Endothelial cell of umbilical vein (primary cell): ENCODE results near the gene PI4KA. TPM values are rescaled to one million over a fixed set of nuclear protein-coding genes. Genes with fewer than 3 reads are reported as not detected.

Source experiments
- BruUV-seq: library from RNA; stranded (reverse); fragments of 400-500 nt; replicated peaks from 2 replicates; lab custom pipeline; 2021; lab: Mats Ljungman, UMichigan
- CTCF ChIA-PET: fragments of 300-600, 350-600 bp; sonication (Branson Sonifier 250); formaldehyde crosslinking; loops from one replicate; lab custom pipeline; 2021; ENCODE audit warnings: antibody characterized with exemption, inconsistent platforms; lab: Charles Lee
- POLR2A ChIA-PET: fragments of 300-600, 350-600 bp; sonication (Branson Sonifier 250); formaldehyde crosslinking; loops from one replicate; lab custom pipeline; 2021; ENCODE audit warnings: antibody characterized with exemption, inconsistent platforms; lab: Charles Lee
- DNase-seq: peaks from one replicate; pipeline ENCODE4 v3.0.0-alpha.2; 2011; ENCODE audit warnings: low read depth, low spot score
- FAIRE-seq: peaks from 2 replicates; lab custom pipeline; 2011; peaks lifted over from hg19 to GRCh38; lab: Jason Lieb, UNC
- H2AFZ ChIP-seq: 2 replicates; pipeline ENCODE4 v1.6.0; 2012; ENCODE audit warnings: low read depth, low read length, control low read depth, inconsistent platforms
- H3K27ac ChIP-seq: 2 replicates; pipeline ENCODE4 v1.5.1; 2011; ENCODE audit warnings: low read depth, mild to moderate bottlenecking, control low read depth, low read length, moderate library complexity; ENCODE audit not compliant: insufficient read depth
- H3K27me3 ChIP-seq, 2 experiments: 2 replicates each; pipeline versions ENCODE4 v1.6.0 to v1.6.1; 2011; ENCODE audit warnings: low read length in 2 of 2, mixed read lengths in 1 of 2; ENCODE audit not compliant: control insufficient read depth in 2 of 2, insufficient read depth in 2 of 2
- H3K36me3 ChIP-seq, 2 experiments: 2 replicates in 1 of 2; 3 replicates in 1 of 2; pipeline ENCODE4 v1.5.1; 2011; ENCODE audit warnings: low read length in 2 of 2, mild to moderate bottlenecking in 1 of 2, moderate library complexity in 1 of 2; ENCODE audit not compliant: control insufficient read depth in 2 of 2, insufficient read depth in 2 of 2; ENCODE audit errors: extremely low read depth in 1 of 2
- H3K4me1 ChIP-seq: 3 replicates; pipeline ENCODE4 v1.5.1; 2011; ENCODE audit warnings: mild to moderate bottlenecking, low read length; ENCODE audit not compliant: control insufficient read depth, insufficient read depth; ENCODE audit errors: extremely low read depth
- H3K4me2 ChIP-seq: 2 replicates; pipeline ENCODE4 v1.6.1; 2011; ENCODE audit warnings: low read length, control low read depth, mixed read lengths; ENCODE audit not compliant: insufficient read depth
- H3K4me3 ChIP-seq, 3 experiments: fragments of 200-600 bp in 1 of 3; sonication (generic), shearing (Covaris generic) in 1 of 3; replicated peaks in 1 of 3; 2 replicates each; pipeline ENCODE4 v1.5.1; 2011 to 2016; ENCODE audit warnings: control low read depth in 3 of 3, low read length in 3 of 3, mild to moderate bottlenecking in 2 of 3, inconsistent platforms in 1 of 3, low read depth in 1 of 3, moderate library complexity in 1 of 3; ENCODE audit not compliant: insufficient read depth in 1 of 3
- H3K79me2 ChIP-seq: 2 replicates; pipeline ENCODE4 v1.6.0; 2012; ENCODE audit warnings: low read length, inconsistent platforms; ENCODE audit not compliant: control insufficient read depth, insufficient read depth
- H3K9ac ChIP-seq: replicated peaks from 2 replicates; pipeline ENCODE3; 2011; ENCODE audit warnings: low read length, control low read depth; ENCODE audit not compliant: insufficient read depth; ENCODE audit errors: extremely low read depth
- H3K9me1 ChIP-seq: replicated peaks from 3 replicates; pipeline ENCODE4 v1.6.0; 2011; ENCODE audit warnings: mild to moderate bottlenecking, low read length; ENCODE audit not compliant: control insufficient read depth, insufficient read depth; ENCODE audit errors: extremely low read depth
- H3K9me3 ChIP-seq: replicated peaks from 2 replicates; pipeline ENCODE4 v1.5.1; 2012; ENCODE audit warnings: low read length, inconsistent platforms; ENCODE audit not compliant: control insufficient read depth, insufficient read depth
- H4K20me1 ChIP-seq: replicated peaks from 2 replicates; pipeline ENCODE3; 2011; ENCODE audit warnings: mild to moderate bottlenecking, low read length; ENCODE audit not compliant: control insufficient read depth, insufficient read depth; ENCODE audit errors: extremely low read depth
- EZH2 ChIP-seq: IDR thresholded peaks from 2 replicates; pipeline ENCODE4 v1.6.1; 2012; ENCODE audit warnings: borderline replicate concordance, low read depth, mild to moderate bottlenecking, moderate library complexity, low read length, inconsistent platforms; ENCODE audit not compliant: severe bottlenecking
- FOS ChIP-seq: IDR thresholded peaks from 2 replicates; pipeline ENCODE4 v1.6.1; 2011; ENCODE audit warnings: mild to moderate bottlenecking, low read length, moderate library complexity, borderline replicate concordance; ENCODE audit not compliant: insufficient read depth
- JUN ChIP-seq: IDR thresholded peaks from 2 replicates; pipeline ENCODE4 v1.6.1; 2011; ENCODE audit warnings: borderline replicate concordance, low read depth; ENCODE audit not compliant: insufficient read length, insufficient read depth
- MYC ChIP-seq: IDR thresholded peaks from one replicate; pipeline ENCODE4 v1.6.1; 2011; ENCODE audit warnings: mild to moderate bottlenecking, low read depth, low read length
- POLR2AphosphoS5 ChIP-seq: IDR thresholded peaks from 2 replicates; pipeline ENCODE4 v1.6.1; 2012; ENCODE audit warnings: low read depth, mild to moderate bottlenecking, control low read depth, low read length, moderate library complexity; ENCODE audit not compliant: insufficient read depth
- dilution Hi-C: fragments of 300-500 bp; cut with MboI; formaldehyde crosslinking; loops from one replicate; pipeline ENCODE4 v1.15.0; 2019; ENCODE audit warnings: low sequenced_read_pairs; ENCODE audit not compliant: extremely low pct_ligation_motif_present
- intact Hi-C: fragments of 100-400 bp; cut with micrococcal nuclease; formaldehyde crosslinking; loops from one replicate; pipeline ENCODE4 v1.10.0; 2022
- polyA plus RNA-seq, 4 experiments: library from polyadenylated mRNA; depleted of rRNA in 3 of 4; stranded (reverse) in 3 of 4; unstranded in 1 of 4; fragments of >200 nt; gene quantifications; 2 replicates each; pipeline versions ENCODE4 v1.2.1 to v1.2.3, GENCODE V29; 2011 to 2012; ENCODE audit warnings: missing spikeins in 1 of 4
- total RNA-seq: library from RNA; stranded (reverse); gene quantifications from 2 replicates; pipeline ENCODE4 v1.2.3, GENCODE V29; 2021

The PI4KA gene
- total and polyA plus RNA-seq, 2 donors (not counting 3 experiments of a cell fraction or from before 2014, with no cell fraction given) = 28.9 to 56.4 TPM

DNA sequence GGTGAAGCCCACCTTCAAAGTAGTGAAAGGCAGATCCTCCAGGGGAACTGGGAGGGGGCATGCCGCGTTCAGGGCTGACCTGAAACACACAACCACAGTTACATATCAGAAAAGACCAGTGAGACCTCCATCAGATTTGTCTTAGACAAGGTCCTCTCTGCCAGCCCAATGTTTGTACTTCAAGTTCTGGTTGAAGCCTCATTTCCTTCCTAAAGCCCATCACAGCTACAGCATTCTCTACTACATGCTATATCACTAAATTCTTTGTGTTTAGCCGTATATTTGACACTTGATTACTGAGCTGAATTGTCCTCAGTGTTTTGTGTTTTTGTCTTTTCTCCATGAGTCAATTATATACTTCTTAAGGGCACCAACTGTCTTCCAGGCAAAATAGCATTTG is 40.1 kb downstream of the PI4KA start:
- DNase-seq = no peak
- intact Hi-C loops = no loop called here
- no peak for FAIRE-seq
- no TSS peak for BruUV-seq
- dilution Hi-C loops = no loop called here
- POLR2A ChIA-PET = no interaction called here
- Histone ChIP-seq H3K4me2 (no peak overlapping the region), H3K27ac (no peak overlapping the region), H3K27me3 (no peaks in the 10 kb centered on the region), H3K79me2 (no peaks in the 10 kb centered on the region), H3K4me1 (no peaks in the 10 kb centered on the region), H3K4me3 (no peak overlapping the region), H4K20me1 (no peaks in the 10 kb centered on the region), H3K9ac (no peak overlapping the region), H2AFZ (no peak overlapping the region), H3K9me3 (no peaks in the 10 kb centered on the region), H3K9me1 (no peaks in the 10 kb centered on the region), H3K36me3 (peaks cover 0 to 6% of the 10 kb centered on the region in 2 experiments)
- CTCF ChIA-PET = no interaction called here
- TF ChIP-seq POLR2AphosphoS5 (no peak), FOS (no peak), JUN (no peak), EZH2 (no peak)

DNA sequence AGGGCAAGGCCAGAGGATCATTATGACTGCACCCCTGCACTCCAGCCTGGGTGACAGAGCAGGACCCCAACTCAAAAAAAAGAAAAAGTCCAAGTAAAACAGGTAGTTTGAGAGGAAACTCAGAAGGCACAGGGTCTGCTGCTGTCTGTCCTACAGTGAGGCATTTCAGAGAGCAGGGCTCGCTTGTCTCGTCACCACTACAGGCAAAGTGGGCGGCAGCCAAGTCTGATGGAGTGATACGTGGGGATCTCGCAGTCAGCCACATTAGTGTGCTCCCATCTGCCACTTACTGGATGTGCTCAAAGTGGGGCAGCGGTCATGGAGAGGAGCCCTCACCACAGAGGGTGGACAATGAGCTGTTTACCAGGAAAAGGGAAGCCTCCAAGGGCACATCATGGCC is 42.1 kb downstream of the PI4KA start:
- no peak overlapping the region for H2AFZ ChIP-seq
- intact Hi-C loops = no loop called here
- H3K9me1 ChIP-seq = no peaks in the 10 kb centered on the region
- H3K4me2 ChIP-seq = no peak overlapping the region
- BruUV-seq = no TSS peak
- no peaks in the 10 kb centered on the region for H3K79me2 ChIP-seq
- H3K9me3 ChIP-seq = no peaks in the 10 kb centered on the region
- H4K20me1 ChIP-seq = no peaks in the 10 kb centered on the region
- H3K27me3 ChIP-seq = no peaks in the 10 kb centered on the region
- no peaks in the 10 kb centered on the region for H3K4me1 ChIP-seq
- ChIA-PET POLR2A (no interaction called here), CTCF (interaction anchor here (0.7 to 1.4 kb wide), 2 partner anchors 13 to 90 kb away, joined by 3 read pairs; no protein-coding TSS in a partner anchor)
- dilution Hi-C loops = no loop called here
- peaks cover 2 to 9% of the 10 kb centered on the region in 2 experiments for H3K36me3 ChIP-seq
- no peak overlapping the region for H3K9ac ChIP-seq
- no peak overlapping the region for H3K27ac ChIP-seq
- no peak overlapping the region for H3K4me3 ChIP-seq
- TF ChIP-seq MYC = no peak
- DNase-seq (no peak), FAIRE-seq (no peak)
